Measurements from ENCODE around the gene CLCNKB. TPM values are rescaled to one million over a fixed set of nuclear protein-coding genes. Genes with fewer than 3 reads are reported as not detected.

Gene CLCNKB
- total and polyA plus RNA-seq, 3 donors from 2014 or later: 2.3 to 4.2 (median 3.7) TPM

- 55 to 69% methylated on average over 13 of the region's 13 CpGs for WGBS, 2 donors
- intact Hi-C loops (cut with DNase I; ENCODE audit: low total_unique reads): no loop called here
- Histone ChIP-seq H3K27me3 (no peaks in the 10 kb centered on the region), H3K9me3 (no peaks in the 10 kb centered on the region), H3K36me3 (ENCODE audit: low read depth, missing control alignments) (no peaks in the 10 kb centered on the region), H3K4me1 (peaks cover 9% of the 10 kb centered on the region), H3K4me3 (no peak overlapping the region), H3K27ac (no peak overlapping the region)
- TF ChIP-seq CTCF (IDR thresholded peaks at IDR 0.05) (no peak), POLR2A (IDR thresholded peaks at IDR 0.05) (no peak)
- DNase-seq: peak; percentile 57
Observed at GRCh38 chr1:16064536-16065268, 21.1 kb downstream of the CLCNKB start.

DNA sequence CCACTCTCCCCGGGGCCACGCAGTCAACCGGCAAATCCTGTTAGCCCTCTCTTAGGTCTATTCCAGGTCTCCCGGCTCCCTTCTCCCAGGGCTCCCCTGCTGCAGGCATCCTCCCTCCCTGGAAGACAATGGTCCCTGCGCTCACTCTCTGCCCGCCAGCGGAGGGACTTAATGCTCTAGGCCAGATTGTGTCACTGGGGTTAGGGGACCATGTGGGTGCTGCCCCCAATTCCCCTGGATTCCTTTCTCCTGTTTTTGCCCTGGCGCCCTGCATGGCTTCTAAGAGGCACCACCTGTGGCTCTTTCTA lies 21.6 kb downstream of the CLCNKB start:
- TF ChIP-seq POLR2A (IDR thresholded peaks at IDR 0.05): no peak
- TF ChIP-seq CTCF (IDR thresholded peaks at IDR 0.05): no peak
- WGBS, 2 donors: 86 to 98% methylated on average over 8 of the region's 8 CpGs
- intact Hi-C loops (cut with DNase I; ENCODE audit: low total_unique reads): no loop called here
- Histone ChIP-seq H3K27me3 (no peaks in the 10 kb centered on the region), H3K36me3 (ENCODE audit: low read depth, missing control alignments) (no peaks in the 10 kb centered on the region), H3K9me3 (no peaks in the 10 kb centered on the region), H3K4me3 (no peak overlapping the region), H3K27ac (no peak overlapping the region), H3K4me1 (peaks cover 9% of the 10 kb centered on the region)
- no peak for DNase-seq

- Histone ChIP-seq H3K9me3 (no peaks in the 10 kb centered on the region), H3K4me1 (peaks cover 9% of the 10 kb centered on the region), H3K27ac (no peak overlapping the region), H3K4me3 (no peak overlapping the region), H3K27me3 (no peaks in the 10 kb centered on the region), H3K36me3 (ENCODE audit: low read depth, missing control alignments) (no peaks in the 10 kb centered on the region)
- no peak for DNase-seq
- WGBS, 2 donors: 90 to 91% methylated on average over 4 of the region's 4 CpGs
- intact Hi-C loops (cut with DNase I; ENCODE audit: low total_unique reads): no loop called here
- TF ChIP-seq CTCF (IDR thresholded peaks at IDR 0.05) (no peak), POLR2A (IDR thresholded peaks at IDR 0.05) (no peak)
Observed at GRCh38 chr1:16066245-16066644, 22.7 kb downstream of the CLCNKB start.

GRCh38 chr1:16067127-16067768 lies 23.7 kb downstream of the CLCNKB start:
- TF ChIP-seq CTCF (IDR thresholded peaks at IDR 0.05) (no peak), POLR2A (IDR thresholded peaks at IDR 0.05) (no peak)
- Histone ChIP-seq H3K4me1 (peaks cover 9% of the 10 kb centered on the region), H3K27me3 (no peaks in the 10 kb centered on the region), H3K27ac (no peak overlapping the region), H3K4me3 (no peak overlapping the region), H3K36me3 (ENCODE audit: low read depth, missing control alignments) (no peaks in the 10 kb centered on the region), H3K9me3 (no peaks in the 10 kb centered on the region)
- WGBS, 2 donors: 68 to 74% methylated on average over 3 to 6 of the region's 6 CpGs
- no peak for DNase-seq
- intact Hi-C loops (cut with DNase I; ENCODE audit: low total_unique reads): no loop called here

DNA sequence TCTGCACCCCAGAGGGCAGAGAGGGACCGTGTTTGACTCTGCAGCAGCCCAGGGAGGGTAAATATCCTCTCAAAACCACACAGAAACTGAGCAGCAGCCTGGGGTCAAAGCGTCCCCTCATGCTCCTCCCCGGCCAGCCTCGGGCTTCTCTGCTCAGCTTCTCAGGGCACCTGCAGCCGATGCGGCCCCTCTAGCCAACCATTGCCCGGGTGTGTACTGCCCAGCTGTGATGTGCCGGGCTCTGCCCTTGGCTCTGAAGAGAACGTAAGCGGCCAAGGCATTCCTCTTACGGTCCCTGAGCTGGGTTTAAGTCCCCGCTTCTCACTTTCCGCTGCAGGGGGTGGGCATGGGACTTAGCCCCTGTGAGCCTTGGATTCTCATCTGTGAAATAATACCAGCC lies 24.4 kb downstream of the CLCNKB start:
- Histone ChIP-seq H3K4me3 (no peak overlapping the region), H3K27me3 (no peaks in the 10 kb centered on the region), H3K9me3 (no peaks in the 10 kb centered on the region), H3K4me1 (peaks cover 9% of the 10 kb centered on the region), H3K36me3 (ENCODE audit: low read depth, missing control alignments) (no peaks in the 10 kb centered on the region), H3K27ac (no peak overlapping the region)
- no peak for DNase-seq
- TF ChIP-seq POLR2A (IDR thresholded peaks at IDR 0.05) (no peak), CTCF (IDR thresholded peaks at IDR 0.05) (no peak)
- intact Hi-C loops (cut with DNase I; ENCODE audit: low total_unique reads): no loop called here
- WGBS, 2 donors: 77 to 85% methylated on average over 7 to 13 of the region's 13 CpGs

Measured in testis (tissue), 3 donors.